Measurements from ENCODE around the gene CDH16.

Gene CDH16

DNA sequence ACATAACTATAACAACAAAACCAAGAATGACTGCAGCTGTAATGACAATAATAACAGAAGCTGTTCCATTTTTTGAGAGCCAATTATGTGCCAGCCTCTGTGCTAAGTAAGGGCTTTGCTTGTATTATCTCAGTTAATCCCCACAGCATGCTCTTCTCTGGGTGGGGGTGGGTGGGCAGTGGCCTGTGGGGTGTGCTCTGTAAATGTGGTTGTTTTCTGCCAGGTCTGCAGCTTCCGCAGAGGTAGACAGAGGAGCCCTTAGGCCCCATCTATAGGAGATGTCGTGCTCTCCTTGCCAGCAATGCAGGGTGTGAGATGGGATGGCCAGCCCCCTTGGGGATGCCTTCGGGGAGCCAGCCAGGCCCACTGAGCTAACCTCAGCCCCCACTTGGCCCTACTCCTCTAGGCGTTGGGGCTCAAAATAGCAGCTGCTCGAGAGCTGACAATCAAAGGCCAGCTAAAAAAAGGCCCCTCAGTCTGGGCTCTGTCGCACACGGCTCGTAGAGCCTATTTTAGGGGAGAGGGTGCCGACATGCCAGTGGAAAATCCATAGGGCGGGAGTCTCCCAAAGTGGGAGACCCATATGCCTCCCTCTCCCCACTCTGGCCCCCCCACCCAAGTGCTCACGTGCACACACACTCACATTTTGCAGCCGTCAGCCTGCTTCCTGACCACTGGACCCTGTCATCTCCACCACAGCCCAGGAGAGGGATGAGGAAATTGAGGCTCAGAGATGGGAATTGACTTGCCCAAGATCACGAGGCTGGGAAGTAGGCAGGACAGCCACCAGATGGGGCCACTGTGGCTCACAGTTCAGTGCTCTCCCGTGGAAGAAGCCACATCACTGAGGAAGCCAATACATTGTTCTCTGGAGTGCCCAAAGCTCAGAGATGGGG lies 15.8 kb downstream of the CDH16 start:
- Histone ChIP-seq H3K9me3 (no peaks in the 10 kb centered on the region), H3K27me3 (no peaks in the 10 kb centered on the region), H3K36me3 (no peaks in the 10 kb centered on the region), H3K27ac (no peak overlapping the region), H3K4me1 (ENCODE audit: control insufficient read depth in 1 of 2, insufficient read depth in 1 of 2, low read depth in 1 of 2, low read length in 1 of 2) (no peaks in the 10 kb centered on the region), H3K4me3 (ENCODE audit: low read depth in 1 of 2, low read length in 1 of 2) (no peak overlapping the region)
- TF ChIP-seq, protein P1, sequence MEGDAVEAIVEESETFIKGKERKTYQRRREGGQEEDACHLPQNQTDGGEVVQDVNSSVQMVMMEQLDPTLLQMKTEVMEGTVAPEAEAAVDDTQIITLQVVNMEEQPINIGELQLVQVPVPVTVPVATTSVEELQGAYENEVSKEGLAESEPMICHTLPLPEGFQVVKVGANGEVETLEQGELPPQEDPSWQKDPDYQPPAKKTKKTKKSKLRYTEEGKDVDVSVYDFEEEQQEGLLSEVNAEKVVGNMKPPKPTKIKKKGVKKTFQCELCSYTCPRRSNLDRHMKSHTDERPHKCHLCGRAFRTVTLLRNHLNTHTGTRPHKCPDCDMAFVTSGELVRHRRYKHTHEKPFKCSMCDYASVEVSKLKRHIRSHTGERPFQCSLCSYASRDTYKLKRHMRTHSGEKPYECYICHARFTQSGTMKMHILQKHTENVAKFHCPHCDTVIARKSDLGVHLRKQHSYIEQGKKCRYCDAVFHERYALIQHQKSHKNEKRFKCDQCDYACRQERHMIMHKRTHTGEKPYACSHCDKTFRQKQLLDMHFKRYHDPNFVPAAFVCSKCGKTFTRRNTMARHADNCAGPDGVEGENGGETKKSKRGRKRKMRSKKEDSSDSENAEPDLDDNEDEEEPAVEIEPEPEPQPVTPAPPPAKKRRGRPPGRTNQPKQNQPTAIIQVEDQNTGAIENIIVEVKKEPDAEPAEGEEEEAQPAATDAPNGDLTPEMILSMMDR (IDR thresholded peaks at IDR 0.05) = no peak

DNA sequence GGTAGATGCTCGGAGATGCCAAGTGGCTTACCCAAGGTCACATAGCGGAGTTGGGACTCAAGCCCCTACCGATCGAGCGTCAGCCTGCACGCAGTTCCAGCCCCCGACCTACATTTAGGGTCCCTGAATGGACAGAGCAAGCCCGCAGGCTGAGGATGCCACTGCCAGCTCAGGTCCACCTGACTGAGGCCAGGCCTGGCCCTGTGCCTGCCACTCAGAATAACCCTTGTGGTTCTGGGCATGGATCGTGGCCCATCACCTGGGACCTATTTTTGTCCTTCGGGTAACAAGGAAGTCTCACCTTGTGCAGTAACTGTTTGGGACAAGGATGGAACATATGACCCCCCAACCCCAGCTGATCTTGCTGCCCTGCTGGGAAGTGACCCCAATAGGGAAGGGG lies 17.1 kb downstream of the CDH16 start:
- H3K36me3 ChIP-seq = no peaks in the 10 kb centered on the region
- no peak overlapping the region for H3K4me3 ChIP-seq (ENCODE audit: low read depth in 1 of 2, low read length in 1 of 2)
- TF ChIP-seq, protein P1 (IDR thresholded peaks at IDR 0.05) = no peak
- H3K4me1 ChIP-seq (ENCODE audit: control insufficient read depth in 1 of 2, insufficient read depth in 1 of 2, low read depth in 1 of 2, low read length in 1 of 2) = no peaks in the 10 kb centered on the region
- no peaks in the 10 kb centered on the region for H3K9me3 ChIP-seq
- no peak overlapping the region for H3K27ac ChIP-seq
- no peaks in the 10 kb centered on the region for H3K27me3 ChIP-seq

DNA sequence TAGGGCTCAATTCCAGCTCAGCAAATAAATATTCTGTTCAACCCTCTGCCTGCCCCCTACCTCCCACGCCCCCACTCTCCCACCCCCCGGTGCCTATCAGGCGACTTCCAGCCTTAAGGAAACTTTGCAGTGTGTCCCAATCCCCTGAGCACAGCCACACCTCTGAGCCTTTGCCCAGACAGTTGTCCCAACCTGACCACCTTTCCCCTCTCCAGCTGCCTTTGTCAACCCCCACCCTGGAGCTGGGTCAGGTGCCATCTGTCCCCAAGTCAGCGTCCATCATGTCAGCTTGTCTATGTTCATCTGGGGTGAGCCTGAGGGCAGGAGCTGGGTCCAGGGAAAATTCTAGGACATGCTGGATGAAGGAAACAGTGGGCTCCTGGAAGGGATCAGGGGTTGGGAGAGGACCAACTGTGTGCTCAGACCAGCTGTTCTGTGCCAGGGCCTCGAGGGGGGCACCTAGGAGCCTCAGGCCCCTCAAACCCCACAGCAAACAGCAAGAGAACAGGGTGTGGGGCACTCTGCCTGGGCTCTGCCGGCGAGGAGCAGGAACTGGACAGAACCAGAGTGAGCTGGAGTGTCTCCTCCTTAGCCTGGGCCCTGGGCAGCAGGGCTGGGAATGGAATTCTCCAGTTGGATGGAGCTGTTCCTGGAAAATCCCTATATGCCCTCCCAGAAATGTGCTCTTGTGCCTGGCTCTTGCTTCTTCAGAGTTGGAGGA lies 17.8 kb downstream of the CDH16 start:
- H3K4me3 ChIP-seq (ENCODE audit: low read depth in 1 of 2, low read length in 1 of 2) = no peak overlapping the region

DNA sequence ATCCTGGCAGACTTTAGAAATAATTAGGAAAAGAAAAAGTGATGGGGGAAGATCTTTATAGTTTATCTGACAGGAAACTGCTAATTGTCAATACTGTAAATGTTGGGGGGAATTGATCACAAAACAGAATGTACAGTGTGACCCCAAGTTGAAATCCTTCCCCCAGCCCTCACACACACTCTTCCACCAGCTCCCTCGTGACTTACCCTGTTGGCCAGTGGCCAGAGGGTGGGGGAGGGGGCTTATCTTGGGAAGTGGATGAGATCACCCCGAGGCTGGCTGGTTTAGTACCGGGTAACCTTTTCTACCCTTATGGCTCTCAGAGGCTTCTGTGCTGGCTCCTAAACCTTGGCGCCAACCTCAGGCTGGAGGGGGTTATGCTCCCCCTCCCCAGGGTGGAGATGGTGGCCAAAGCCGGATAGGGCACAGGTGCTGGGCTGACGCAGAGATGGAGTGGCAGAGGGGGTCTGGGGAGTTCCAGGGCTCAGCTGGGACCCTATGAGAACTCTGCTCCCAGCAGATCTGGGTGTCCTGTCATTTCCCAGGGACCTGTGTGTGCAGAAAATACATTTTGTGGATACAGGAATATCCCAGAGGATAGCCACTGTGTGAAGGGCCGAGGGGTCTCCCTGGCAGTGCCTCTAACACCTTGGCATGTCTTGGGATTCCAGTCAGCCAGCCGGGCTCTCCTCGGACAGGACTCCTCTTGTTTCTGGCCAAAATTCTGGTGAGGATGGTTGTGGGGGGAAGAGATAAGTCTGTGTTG lies 18.6 kb downstream of the CDH16 start:
- Histone ChIP-seq H3K4me1 (ENCODE audit: control insufficient read depth in 1 of 2, insufficient read depth in 1 of 2, low read depth in 1 of 2, low read length in 1 of 2) (no peaks in the 10 kb centered on the region), H3K36me3 (no peaks in the 10 kb centered on the region), H3K4me3 (ENCODE audit: low read depth in 1 of 2, low read length in 1 of 2) (no peak overlapping the region), H3K9me3 (no peaks in the 10 kb centered on the region), H3K27ac (no peak overlapping the region), H3K27me3 (no peaks in the 10 kb centered on the region)
- TF ChIP-seq, protein P1 (IDR thresholded peaks at IDR 0.05) = no peak

More for the DNA sequence above, 17.8 kb downstream of the CDH16 start:
- Histone ChIP-seq H3K27ac (no peak overlapping the region), H3K9me3 (no peaks in the 10 kb centered on the region), H3K4me1 (ENCODE audit: control insufficient read depth in 1 of 2, insufficient read depth in 1 of 2, low read depth in 1 of 2, low read length in 1 of 2) (no peaks in the 10 kb centered on the region), H3K36me3 (no peaks in the 10 kb centered on the region), H3K27me3 (no peaks in the 10 kb centered on the region)
- TF ChIP-seq, protein P1 (IDR thresholded peaks at IDR 0.05) = no peak

DNA sequence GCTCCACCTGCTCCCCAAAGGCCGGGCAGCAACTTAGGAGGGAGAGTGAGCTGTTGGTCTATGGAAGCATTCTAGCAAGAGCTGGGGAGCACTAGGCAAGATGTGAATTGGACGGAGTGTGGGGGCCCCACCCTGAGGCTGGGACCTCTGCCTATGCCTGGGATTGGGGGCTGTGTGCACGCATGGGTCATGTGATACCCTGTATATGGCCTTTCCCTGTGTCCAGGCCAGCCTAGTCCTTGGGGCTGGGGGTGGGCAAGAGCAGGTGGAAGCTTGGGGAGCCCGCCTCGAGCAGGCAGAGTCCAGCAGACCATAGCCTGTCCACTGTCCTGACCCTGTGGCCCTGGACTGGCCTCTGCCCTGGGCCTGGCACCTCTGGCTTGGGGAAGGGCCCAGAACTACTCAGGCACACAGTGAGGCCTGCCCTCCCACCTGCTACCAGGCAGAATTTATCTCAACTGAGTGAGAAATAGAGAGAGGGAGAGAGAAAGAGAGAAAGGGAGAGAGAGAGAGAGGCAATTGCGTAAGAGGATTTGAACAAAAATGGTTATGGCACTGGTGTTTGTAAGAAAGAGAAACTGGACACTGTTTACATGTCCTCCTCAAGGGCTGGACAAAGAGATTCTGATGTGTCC lies 19.3 kb downstream of the CDH16 start:
- Histone ChIP-seq H3K4me3 (ENCODE audit: low read depth in 1 of 2, low read length in 1 of 2) (no peak overlapping the region), H3K36me3 (no peaks in the 10 kb centered on the region), H3K27me3 (no peaks in the 10 kb centered on the region), H3K9me3 (no peaks in the 10 kb centered on the region), H3K27ac (no peak overlapping the region), H3K4me1 (ENCODE audit: control insufficient read depth in 1 of 2, insufficient read depth in 1 of 2, low read depth in 1 of 2, low read length in 1 of 2) (no peaks in the 10 kb centered on the region)
- TF ChIP-seq, protein P1 (IDR thresholded peaks at IDR 0.05) = no peak
